ENCODE data around the gene TESK2.

- TF ChIP-seq CTCF (conservative IDR thresholded peaks at IDR 0.05): no peak
- no peak for TF ChIP-seq EZH2 (IDR thresholded peaks at IDR 0.05; ENCODE audit: low read depth)
Observed at GRCh38 chr1:45332346-45332720, 158.6 kb downstream of the TESK2 start.

All from PC-9 (cell line).